LNCaP clone FGC (cell line): ENCODE measurements around the gene SMIM45.

ENCODE experiments used
- DNase-seq: peaks from one replicate; pipeline ENCODE4 v3.0.0-alpha.2; 2011; ENCODE audit warnings: low read depth
- H3K4me3 ChIP-seq: 2 replicates; pipeline ENCODE4 v1.5.1; 2011; ENCODE audit warnings: mild to moderate bottlenecking, low read depth, low read length, control low read depth
- CTCF ChIP-seq: IDR thresholded peaks from 2 replicates; pipeline ENCODE4 v1.5.1; 2012; ENCODE audit warnings: mild to moderate bottlenecking; ENCODE audit not compliant: control insufficient read depth, insufficient read depth; ENCODE audit errors: extremely low read depth

SMIM45 gene

GRCh38 chr22:41932353-41932752, 19.6 kb upstream of the SMIM45 start:
- no peak for DNase-seq
- no peak for TF ChIP-seq CTCF
- no peak overlapping the region for H3K4me3 ChIP-seq

GRCh38 chr22:41933411-41934177, 18.4 kb upstream of the SMIM45 start:
- TF ChIP-seq CTCF = no peak
- DNase-seq = no peak
- no peak overlapping the region for H3K4me3 ChIP-seq

- no peak overlapping the region for H3K4me3 ChIP-seq
- TF ChIP-seq CTCF = no peak
- DNase-seq = no peak
Measured at GRCh38 chr22:41934284-41935014, 17.5 kb upstream of the SMIM45 start.

GRCh38 chr22:41935015-41935351, 17.0 kb upstream of the SMIM45 start:
- TF ChIP-seq CTCF = no peak
- H3K4me3 ChIP-seq = no peak overlapping the region
- DNase-seq = no peak

GRCh38 chr22:41935509-41935908, 16.4 kb upstream of the SMIM45 start:
- DNase-seq = no peak
- no peak for TF ChIP-seq CTCF
- no peak overlapping the region for H3K4me3 ChIP-seq

GRCh38 chr22:41936894-41937169, 15.1 kb upstream of the SMIM45 start:
- no peak overlapping the region for H3K4me3 ChIP-seq
- no peak for DNase-seq
- no peak for TF ChIP-seq CTCF
